Peyer's patch (tissue), 4 donors: ENCODE measurements around the gene GTF2A2. TPM values are rescaled to one million over a fixed set of nuclear protein-coding genes. Genes with fewer than 3 reads are reported as not detected.
"Not testable (repeated sequence)": the region's sequence is repeated elsewhere in the genome, so short reads cannot be mapped to it uniquely, and the experiment has no call there.

Experiments used
- DNase-seq, 3 donors: peaks; one replicate each; pipeline ENCODE4 v3.0.0-alpha.2; 2017 to 2019
- H3K27ac ChIP-seq, 4 donors: fragments of 200-600 bp; sonication (generic); one replicate each; pipeline ENCODE4 v1.5.1; 2016 to 2019
- H3K27me3 ChIP-seq, 2 donors: fragments of 200-600 bp; sonication (generic); one replicate each; pipeline ENCODE4 v1.5.1; 2019
- H3K36me3 ChIP-seq, 3 donors: fragments of 200-600 bp; sonication (generic); one replicate each; pipeline ENCODE4 v1.5.1; 2016 to 2019
- H3K4me1 ChIP-seq, 4 donors: fragments of 200-600 bp; sonication (generic); one replicate each; pipeline ENCODE4 v1.5.1; 2016 to 2019
- H3K4me3 ChIP-seq, 4 donors: fragments of 200-600 bp; sonication (generic); 1 replicate in 3 of 4; 2 replicates in 1 of 4; pipeline ENCODE4 v1.5.1; 2016 to 2019; ENCODE audit warnings: mild to moderate bottlenecking in 1 of 4
- H3K9me3 ChIP-seq, 4 donors: fragments of 200-600 bp; sonication (generic); one replicate each; pipeline ENCODE4 v1.5.1; 2016 to 2019; ENCODE audit warnings: mild to moderate bottlenecking in 1 of 4
- CTCF ChIP-seq, 6 experiments: fragments of 450-650 bp in 4 of 6; fragments of 200-600 bp in 2 of 6; sonication (generic) in 1 of 6; IDR thresholded peaks; one replicate each; pipeline ENCODE4 v1.5.1; 2017 to 2019; ENCODE audit warnings: antibody characterized with exemption in 6 of 6, mild to moderate bottlenecking in 3 of 6, moderate library complexity in 1 of 6
- POLR2A ChIP-seq, 2 donors: fragments of 450-650 bp; IDR thresholded peaks; one replicate each; pipeline ENCODE4 v1.5.1; 2017; ENCODE audit warnings: antibody characterized with exemption in 2 of 2, mild to moderate bottlenecking in 2 of 2, moderate library complexity in 2 of 2
- total RNA-seq, 4 donors: library from RNA; depleted of rRNA; stranded (reverse); fragments of >200 nt; gene quantifications; one replicate each; pipeline ENCODE4 v1.1.0, GENCODE V29; 2016

The GTF2A2 gene
- total RNA-seq: 10 to 100 TPM; 18.8 to 75.1 (median 22.9) TPM

- Histone ChIP-seq H3K9me3 (no peaks in the 10 kb centered on the region), H3K4me1 (peaks cover 0 to 21% (median 2%) of the 10 kb centered on the region in 4 donors), H3K36me3 (peaks cover 0 to 15% (median 0%) of the 10 kb centered on the region in 3 donors), H3K27me3 (no peaks in the 10 kb centered on the region), H3K4me3 (peak within 1 kb of the TSS; percentile 87 to 94 (median 90)), H3K27ac (peak within 1 kb of the TSS; percentile 83 to 87 (median 87))
- no peak for TF ChIP-seq CTCF (IDR thresholded peaks at IDR 0.05)
- peak; percentile 51 to 75 for TF ChIP-seq POLR2A (IDR thresholded peaks at IDR 0.05)
- DNase-seq: peak; percentile 94 to 98 (median 97)
Observed at GRCh38 chr15:59656897-59657634, at the start of gene GTF2A2. TSS of gene GTF2A2 (minus strand) at chr15:59657515. CDS start at chr15:59652277, 5,238 bp downstream.

GRCh38 chr15:59703979-59704796 lies 46.9 kb upstream of the GTF2A2 start:
- no peaks in the 10 kb centered on the region for H3K9me3 ChIP-seq

GRCh38 chr15:59702351-59702750 lies 45.0 kb upstream of the GTF2A2 start:
- Histone ChIP-seq H3K4me3 (no peak overlapping the region), H3K36me3 (no peaks in the 10 kb centered on the region), H3K4me1 (no peaks in the 10 kb centered on the region), H3K27me3 (no peaks in the 10 kb centered on the region), H3K9me3 (no peaks in the 10 kb centered on the region), H3K27ac (no peak overlapping the region)
- TF ChIP-seq CTCF (IDR thresholded peaks at IDR 0.05) (no peak), POLR2A (IDR thresholded peaks at IDR 0.05) (no peak)
- no peak for DNase-seq

More at GRCh38 chr15:59703979-59704796, 46.9 kb upstream of the GTF2A2 start:
- TF ChIP-seq POLR2A (IDR thresholded peaks at IDR 0.05) (no peak), CTCF (IDR thresholded peaks at IDR 0.05) (no peak)
- no peak for DNase-seq
- no peaks in the 10 kb centered on the region for H3K36me3 ChIP-seq
- no peaks in the 10 kb centered on the region for H3K4me1 ChIP-seq
- H3K27me3 ChIP-seq: no peaks in the 10 kb centered on the region
- H3K4me3 ChIP-seq: no peak overlapping the region
- H3K27ac ChIP-seq: no peak overlapping the region

GRCh38 chr15:59701880-59702279 lies 44.6 kb upstream of the GTF2A2 start:
- H3K9me3 ChIP-seq: no peaks in the 10 kb centered on the region
- no peaks in the 10 kb centered on the region for H3K27me3 ChIP-seq
- H3K4me1 ChIP-seq: no peaks in the 10 kb centered on the region
- H3K4me3 ChIP-seq: no peak overlapping the region
- no peaks in the 10 kb centered on the region for H3K36me3 ChIP-seq
- H3K27ac ChIP-seq: no peak overlapping the region
- DNase-seq: no peak
- no peak for TF ChIP-seq CTCF (IDR thresholded peaks at IDR 0.05)
- TF ChIP-seq POLR2A (IDR thresholded peaks at IDR 0.05): no peak

- H3K27ac ChIP-seq: no peak overlapping the region
- no peaks in the 10 kb centered on the region for H3K9me3 ChIP-seq
- H3K4me3 ChIP-seq: no peak overlapping the region
- no peaks in the 10 kb centered on the region for H3K27me3 ChIP-seq
- H3K4me1 ChIP-seq: no peaks in the 10 kb centered on the region
- H3K36me3 ChIP-seq: no peaks in the 10 kb centered on the region
- no peak for TF ChIP-seq POLR2A (IDR thresholded peaks at IDR 0.05)
- TF ChIP-seq CTCF (IDR thresholded peaks at IDR 0.05): no peak
- no peak for DNase-seq
Observed at GRCh38 chr15:59699810-59700431, 42.6 kb upstream of the GTF2A2 start.

GRCh38 chr15:59698065-59698464 lies 40.8 kb upstream of the GTF2A2 start:
- H3K4me1 ChIP-seq, H3K36me3 ChIP-seq, H3K9me3 ChIP-seq: not testable (repeated sequence)

More at GRCh38 chr15:59698065-59698464, 40.8 kb upstream of the GTF2A2 start:
- H3K27ac ChIP-seq, DNase-seq, H3K4me3 ChIP-seq, H3K27me3 ChIP-seq: not testable (repeated sequence)
